M059J (cell line): ENCODE measurements around the gene ISCU. TPM values are rescaled to one million over a fixed set of nuclear protein-coding genes. Genes with fewer than 3 reads are reported as not detected.
"Not testable (repeated sequence)": the region's sequence is repeated elsewhere in the genome, so short reads cannot be mapped to it uniquely, and the experiment has no call there.

ENCODE experiments used
- DNase-seq: peaks from one replicate; pipeline ENCODE4 v3.0.0-alpha.2; 2012; ENCODE audit warnings: low read depth
- total RNA-seq: library from RNA; depleted of rRNA; stranded (reverse); fragments of >200 nt; shearing (Covaris generic); gene quantifications from 2 replicates; pipeline ENCODE4 v1.2.3, GENCODE V29; 2014

The ISCU gene
- total RNA-seq, 1 experiment from 2014 or later: 102 TPM

DNA sequence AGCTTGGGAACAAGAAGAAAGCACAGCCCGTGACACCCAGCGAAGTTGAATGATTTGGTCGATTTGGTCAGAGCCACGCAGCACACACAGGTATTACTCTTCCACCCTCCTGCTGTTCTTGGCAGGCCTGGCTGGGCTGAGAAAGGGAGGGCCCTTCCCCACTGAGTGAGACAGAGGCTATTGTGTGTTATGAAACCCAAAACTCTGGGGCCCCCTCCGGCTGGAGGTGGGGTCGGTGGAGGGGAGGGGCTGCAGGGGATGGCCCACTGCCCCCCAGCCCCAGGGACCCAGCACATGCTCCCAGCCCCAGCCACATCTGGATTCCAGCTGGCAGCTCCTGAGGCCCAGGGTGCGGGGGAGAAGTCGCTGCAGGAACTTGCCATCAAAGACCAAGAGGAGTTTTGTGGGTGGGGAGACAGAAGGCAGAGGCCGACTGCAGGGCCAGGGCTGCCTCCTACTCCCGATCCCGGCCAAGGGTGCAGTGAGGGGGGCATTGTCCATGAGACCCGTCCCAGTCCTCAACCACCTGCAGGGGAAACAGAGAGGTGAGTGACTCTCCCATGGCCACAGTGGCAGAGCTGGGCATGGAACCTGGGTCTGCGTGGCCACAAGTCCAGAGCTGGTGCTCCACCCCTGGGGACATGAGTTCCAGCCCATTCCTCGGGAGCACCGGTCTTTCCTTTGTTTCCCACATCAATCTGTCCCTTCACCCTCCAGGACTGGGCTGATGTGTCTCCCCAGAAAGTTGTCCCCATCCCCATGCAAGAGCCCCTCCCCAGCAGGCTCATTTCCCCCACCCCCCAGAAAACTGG, 26.8 kb downstream of the ISCU start:
- DNase-seq: no peak

GRCh38 chr12:108589840-108590229, 27.4 kb downstream of the ISCU start:
- DNase-seq: no peak

DNA sequence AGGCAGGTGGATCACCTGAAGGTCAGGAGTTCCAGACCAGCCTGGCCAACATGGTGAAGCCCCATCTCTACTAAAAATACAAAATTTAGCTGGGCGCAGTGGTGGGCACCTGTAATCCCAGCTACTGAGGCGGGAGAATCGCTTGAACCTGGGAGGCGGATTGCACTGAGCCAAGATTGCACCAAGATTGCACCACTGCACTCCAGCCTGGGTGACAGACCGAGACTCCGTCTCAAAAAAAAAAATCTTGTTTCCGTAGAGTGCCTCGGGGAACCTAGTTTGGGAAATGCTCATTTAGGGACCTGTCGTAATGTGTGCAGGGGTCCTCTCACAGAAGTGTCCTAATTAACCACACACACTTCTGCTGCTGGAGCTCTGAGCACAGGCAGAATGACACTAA, 28.1 kb downstream of the ISCU start:
- DNase-seq: not testable (repeated sequence)

- DNase-seq: no peak
These were observed 29.0 kb downstream of the ISCU start for GRCh38 chr12:108591267-108591980.

DNA sequence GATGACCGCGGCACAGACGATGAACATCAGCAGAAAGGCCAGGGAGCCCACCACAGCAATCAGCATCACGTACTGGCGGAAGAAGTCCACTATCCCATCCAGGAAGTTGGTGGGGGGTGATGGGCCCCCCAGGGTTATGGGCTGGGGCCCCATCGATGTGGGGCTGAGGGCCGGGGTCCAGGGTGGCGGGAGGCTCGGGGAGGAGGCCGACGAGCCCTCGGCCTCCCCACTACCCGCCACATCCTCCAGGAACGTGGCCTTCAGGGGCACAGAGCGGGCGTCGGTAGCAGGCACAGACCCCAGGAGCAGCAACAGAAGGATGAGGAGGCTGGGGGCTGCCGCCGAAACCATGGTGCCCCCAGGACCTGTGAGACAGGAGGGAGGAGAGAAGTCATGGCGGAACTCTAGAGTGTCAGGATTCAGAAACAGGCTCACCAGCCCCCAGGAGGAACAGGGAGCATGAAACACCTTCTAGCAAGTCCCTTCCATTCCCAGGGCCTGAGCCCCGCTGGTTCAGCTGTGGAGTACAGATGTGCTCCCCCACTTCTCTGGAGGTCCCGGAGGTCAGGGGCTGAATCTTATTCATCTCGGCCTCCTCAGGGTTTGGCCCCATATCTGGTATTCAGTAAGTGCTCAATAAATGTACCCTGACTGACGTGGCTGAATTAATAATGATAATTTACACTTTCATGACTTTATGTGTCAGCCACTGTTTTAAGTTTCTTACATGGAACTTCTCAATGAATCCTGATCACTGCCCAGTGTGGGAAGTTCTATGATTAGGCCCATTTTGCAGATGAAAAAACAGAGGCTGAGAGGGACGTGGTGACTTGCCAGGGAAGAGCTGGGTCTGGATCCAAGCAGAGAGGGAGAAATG, 29.9 kb downstream of the ISCU start:
- DNase-seq: no peak

DNA sequence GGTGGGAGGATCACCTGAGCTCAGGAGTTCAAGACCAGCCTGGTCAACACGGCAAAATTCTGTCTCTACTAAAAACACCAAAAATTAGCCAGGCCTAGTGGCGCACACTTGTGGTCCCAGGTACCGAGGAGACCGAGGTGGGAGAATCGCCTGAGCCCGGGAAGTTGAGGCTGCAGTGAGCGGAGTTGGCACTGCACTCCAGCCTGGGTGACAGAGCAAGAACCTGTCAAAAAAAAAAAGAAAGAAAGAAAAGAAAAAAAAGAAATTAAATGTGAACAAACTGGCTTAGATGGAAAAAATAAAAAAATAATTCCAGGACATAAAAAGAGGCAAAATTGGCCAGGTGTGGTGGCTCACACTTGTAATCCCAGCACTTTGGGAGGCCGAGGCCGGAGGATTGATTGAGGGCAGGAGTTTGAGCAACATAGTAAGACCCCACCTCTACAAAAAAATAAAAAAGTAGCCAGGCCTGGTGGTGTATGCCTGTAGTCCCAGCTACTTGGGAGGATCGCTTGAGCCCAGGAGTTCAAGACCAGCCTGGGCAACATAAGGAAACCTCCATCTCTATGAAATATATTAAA, 32.0 kb downstream of the ISCU start:
- DNase-seq: no peak

DNA sequence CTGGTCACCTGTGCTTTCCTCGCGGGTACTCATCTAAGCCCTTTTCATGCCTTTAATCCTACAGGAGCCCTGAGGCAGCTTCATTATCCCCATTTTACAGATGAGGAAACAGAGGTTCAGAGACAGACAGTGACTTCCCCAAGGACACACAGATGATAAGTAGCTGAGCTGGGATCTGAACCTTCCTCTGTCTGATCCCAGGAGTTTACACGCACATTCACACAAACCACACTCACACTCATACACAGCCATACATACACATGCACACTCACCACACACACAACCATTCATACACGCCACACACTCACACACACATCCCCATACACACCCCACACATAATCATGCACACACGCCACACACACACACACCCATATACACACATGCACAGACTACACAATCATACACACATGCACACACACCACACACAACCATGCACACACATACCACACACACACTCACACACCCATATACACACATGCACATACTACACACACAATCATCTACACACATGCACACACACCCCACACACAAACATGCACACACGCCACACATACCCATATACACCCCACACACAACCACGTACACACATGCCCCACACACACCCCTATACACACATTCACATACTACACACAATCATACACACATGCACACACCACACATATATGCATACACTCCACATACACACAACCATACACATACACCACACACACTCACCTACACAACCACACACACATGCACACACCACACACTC, 32.7 kb downstream of the ISCU start:
- DNase-seq: no peak

DNA sequence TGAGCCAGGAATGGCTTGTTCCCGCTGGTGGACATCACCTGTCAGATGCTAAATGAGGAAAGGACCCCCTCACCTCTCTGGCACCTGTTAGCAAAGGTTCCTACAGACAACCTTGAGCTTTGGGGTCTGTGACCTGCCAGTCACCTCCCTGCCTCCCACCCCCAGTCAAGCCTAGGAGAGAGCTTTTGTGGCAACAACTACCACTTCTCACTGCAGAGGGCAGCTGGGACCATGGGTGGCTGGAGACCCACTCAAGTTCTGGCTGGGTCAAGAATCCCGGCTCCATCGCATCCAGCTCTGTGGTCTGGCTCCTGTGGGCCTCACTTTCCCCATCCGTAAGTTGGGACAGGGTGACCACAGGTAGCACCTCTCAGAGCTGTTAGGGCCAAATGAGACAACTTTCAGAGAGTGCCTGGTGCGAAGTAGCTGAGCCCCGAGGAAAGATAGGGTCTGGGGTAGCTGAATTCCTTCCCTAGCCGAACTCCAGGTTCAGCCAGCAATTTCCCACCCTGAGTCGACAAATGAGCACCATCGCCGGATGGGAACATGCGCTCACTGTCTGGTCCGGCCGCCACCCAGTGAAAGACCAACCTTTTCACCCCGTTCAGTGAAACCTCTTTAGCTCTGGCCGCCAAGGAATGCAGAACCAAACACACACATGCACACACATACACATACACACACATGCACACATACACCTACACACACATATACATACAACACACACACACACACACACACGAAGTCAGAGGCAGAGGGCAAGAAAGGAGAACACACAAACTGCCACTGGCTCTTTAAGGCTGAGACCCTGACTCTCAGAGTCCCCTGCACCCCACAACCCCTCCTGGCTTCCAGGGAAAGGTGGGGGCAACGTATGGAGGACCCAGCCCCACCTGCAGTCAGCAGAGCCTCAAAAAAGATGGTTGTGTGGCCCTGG, 33.6 kb downstream of the ISCU start:
- no peak for DNase-seq

- DNase-seq: no peak
These were observed 34.6 kb downstream of the ISCU start for GRCh38 chr12:108596854-108597558.

DNA sequence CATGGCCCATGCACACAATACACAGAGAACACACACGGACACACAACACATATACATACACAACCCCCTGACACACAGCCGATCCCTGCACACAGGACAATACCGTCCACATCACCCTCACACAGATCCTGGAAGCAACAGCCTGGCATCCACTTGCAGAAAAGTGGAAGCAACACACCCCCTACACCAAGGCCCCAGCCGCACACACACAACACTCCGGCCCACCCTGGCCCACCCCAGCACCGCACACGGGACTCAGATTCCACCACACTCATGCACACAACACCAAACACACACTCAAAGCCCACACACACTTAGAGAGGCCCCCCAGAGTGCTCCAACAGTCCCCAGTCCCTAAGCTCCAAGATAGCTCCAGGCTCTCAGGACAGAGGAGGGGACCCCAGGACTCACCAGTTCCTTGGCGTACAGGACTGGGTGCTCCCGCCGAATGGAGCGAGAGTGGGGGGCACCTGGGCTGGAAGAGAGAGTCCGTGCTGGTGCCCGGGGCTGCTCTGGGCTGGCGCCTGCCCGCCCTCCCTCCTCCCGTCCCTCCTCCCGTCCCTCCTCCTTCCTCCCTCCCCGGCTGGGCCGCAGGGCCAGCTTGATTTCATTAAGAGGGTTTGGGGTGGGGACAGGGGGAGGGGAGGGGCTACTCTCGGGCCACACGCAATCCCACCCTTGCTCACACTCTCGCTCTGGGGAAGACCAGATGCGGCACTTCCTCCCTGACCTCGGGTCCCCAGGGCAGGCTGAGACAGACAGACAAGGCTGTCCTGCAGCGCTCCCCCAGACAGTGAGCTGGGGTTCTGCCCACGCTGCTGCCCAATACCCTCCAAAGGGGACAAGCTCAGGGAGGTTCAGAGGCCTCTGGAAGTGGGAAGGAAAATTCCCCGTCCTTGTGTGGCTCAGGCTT, 35.4 kb downstream of the ISCU start, which contains the start of gene TMEM119:
TSS of gene TMEM119 (minus strand) at position 526 of the 913 bp plus-strand sequence. CDS start 5,701 bp downstream, outside the sequence.
- no peak for DNase-seq

GRCh38 chr12:108598553-108599250, 36.3 kb downstream of the ISCU start:
- no peak for DNase-seq

- DNase-seq: no peak
These were observed 37.1 kb downstream of the ISCU start for GRCh38 chr12:108599541-108599940.

GRCh38 chr12:108599948-108600701, 37.7 kb downstream of the ISCU start:
- no peak for DNase-seq

DNA sequence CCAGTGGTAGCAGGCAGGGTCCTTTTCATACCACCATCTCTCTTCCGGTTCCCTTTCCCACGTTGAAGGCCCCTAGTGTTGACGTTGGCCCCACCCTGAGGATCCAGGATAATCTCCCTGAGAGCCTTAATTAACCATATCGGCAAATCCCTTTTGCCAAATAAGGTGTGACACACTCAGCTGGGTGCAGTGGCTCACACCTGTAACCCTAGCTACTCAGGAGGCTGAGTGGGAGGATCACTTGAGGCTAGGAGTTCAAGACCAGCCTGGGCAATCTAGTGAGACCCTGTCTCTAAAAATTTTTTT, 38.3 kb downstream of the ISCU start:
- no peak for DNase-seq

- no peak for DNase-seq
These were observed 39.9 kb downstream of the ISCU start for GRCh38 chr12:108602209-108602705.

- DNase-seq: no peak
These were observed 40.7 kb downstream of the ISCU start for GRCh38 chr12:108602976-108603704.
